ENCODE data around the gene TECPR2. TPM values are rescaled to one million over a fixed set of nuclear protein-coding genes. Genes with fewer than 3 reads are reported as not detected.

Gene TECPR2
- total and polyA plus RNA-seq, 2 donors from 2014 or later: 6.0 to 30.2 TPM

GRCh38 chr14:102511538-102511937 lies 148.8 kb downstream of the TECPR2 start:
- Histone ChIP-seq H3K27me3 (ENCODE audit: control insufficient read depth, insufficient read depth, low read length) (no peaks in the 10 kb centered on the region), H3K4me1 (ENCODE audit: control insufficient read depth in 2 of 3, insufficient read depth in 2 of 3, low read depth in 1 of 3, low read length in 3 of 3) (peaks cover 0 to 13% (median 4%) of the 10 kb centered on the region in 3 donors), H3K9me3 (ENCODE audit: control insufficient read depth in 2 of 3, insufficient read depth in 1 of 3, low read length in 3 of 3) (no peaks in the 10 kb centered on the region), H3K9ac (ENCODE audit: low read length in 3 of 3) (peak overlapping the region in 1 of 3 donors; percentile 52), H3K36me3 (ENCODE audit: control insufficient read depth in 2 of 3, insufficient read depth in 3 of 3, low read length in 3 of 3) (peaks cover 0 to 2% (median 0%) of the 10 kb centered on the region in 3 donors), H3K27ac (ENCODE audit: low read depth in 2 of 2, low read length in 2 of 2) (no peak overlapping the region), H3K4me3 (ENCODE audit: low read length in 3 of 3) (no peak overlapping the region)
- TF ChIP-seq CTCF (IDR thresholded peaks at IDR 0.05; ENCODE audit: borderline replicate concordance, extremely low read depth, insufficient read depth): no peak
- FAIRE-seq (no peak), DNase-seq (peak in 1 of 5 donors; percentile 58)
- intact Hi-C loops (cut with DNase I): loop anchor here (5.0 kb wide), 1 partner anchor 69 kb away; no protein-coding TSS in a partner anchor

- no peak for FAIRE-seq
- peak in 2 of 5 donors; percentile 55 to 73 for DNase-seq
- Histone ChIP-seq H3K36me3 (ENCODE audit: control insufficient read depth in 2 of 3, insufficient read depth in 3 of 3, low read length in 3 of 3) (no peaks in the 10 kb centered on the region), H3K4me3 (ENCODE audit: low read length in 3 of 3) (no peak overlapping the region), H3K27me3 (ENCODE audit: control insufficient read depth, insufficient read depth, low read length) (no peaks in the 10 kb centered on the region), H3K4me1 (ENCODE audit: control insufficient read depth in 2 of 3, insufficient read depth in 2 of 3, low read depth in 1 of 3, low read length in 3 of 3) (peaks cover 0 to 13% (median 4%) of the 10 kb centered on the region in 3 donors), H3K9me3 (ENCODE audit: control insufficient read depth in 2 of 3, insufficient read depth in 1 of 3, low read length in 3 of 3) (no peaks in the 10 kb centered on the region), H3K27ac (ENCODE audit: low read depth in 2 of 2, low read length in 2 of 2) (no peak overlapping the region), H3K9ac (ENCODE audit: low read length in 3 of 3) (no peak overlapping the region)
- intact Hi-C loops (cut with DNase I): loop anchor here (5.0 kb wide), 1 partner anchor 71 kb away; no protein-coding TSS in a partner anchor
- TF ChIP-seq CTCF (IDR thresholded peaks at IDR 0.05; ENCODE audit: borderline replicate concordance, extremely low read depth, insufficient read depth): no peak
These were observed 150.1 kb downstream of the TECPR2 start for GRCh38 chr14:102512793-102513300.

- TF ChIP-seq CTCF (IDR thresholded peaks at IDR 0.05; ENCODE audit: borderline replicate concordance, extremely low read depth, insufficient read depth): no peak
- intact Hi-C loops (cut with DNase I): loop anchor here (5.0 kb wide), 1 partner anchor 72 kb away; no protein-coding TSS in a partner anchor
- Histone ChIP-seq H3K4me3 (ENCODE audit: low read length in 3 of 3) (no peak overlapping the region), H3K36me3 (ENCODE audit: control insufficient read depth in 2 of 3, insufficient read depth in 3 of 3, low read length in 3 of 3) (no peaks in the 10 kb centered on the region), H3K27ac (ENCODE audit: low read depth in 2 of 2, low read length in 2 of 2) (no peak overlapping the region), H3K9ac (ENCODE audit: low read length in 3 of 3) (no peak overlapping the region), H3K4me1 (ENCODE audit: control insufficient read depth in 2 of 3, insufficient read depth in 2 of 3, low read depth in 1 of 3, low read length in 3 of 3) (peaks cover 0 to 13% (median 0%) of the 10 kb centered on the region in 3 donors), H3K27me3 (ENCODE audit: control insufficient read depth, insufficient read depth, low read length) (no peaks in the 10 kb centered on the region), H3K9me3 (ENCODE audit: control insufficient read depth in 2 of 3, insufficient read depth in 1 of 3, low read length in 3 of 3) (no peaks in the 10 kb centered on the region)
- FAIRE-seq: no peak
- DNase-seq: peak in 2 of 5 donors; percentile 35 to 71
These were observed 151.4 kb downstream of the TECPR2 start for GRCh38 chr14:102513899-102514772.
